ENCODE results near the gene DIPK1B.
"Not testable (repeated sequence)": the region's sequence is repeated elsewhere in the genome, so short reads cannot be mapped to it uniquely, and the experiment has no call there.

The DIPK1B gene

GRCh38 chr9:136755302-136756133 lies 43.1 kb downstream of the DIPK1B start:
- DNase-seq: not testable (repeated sequence)

GRCh38 chr9:136756134-136756438 lies 43.7 kb downstream of the DIPK1B start:
- no peak for DNase-seq

- DNase-seq: no peak
Measured at GRCh38 chr9:136756836-136757235, 44.5 kb downstream of the DIPK1B start.

GRCh38 chr9:136757328-136757727 lies 45.0 kb downstream of the DIPK1B start:
- no peak for DNase-seq

- DNase-seq: no peak
Measured at GRCh38 chr9:136757751-136758140, 45.4 kb downstream of the DIPK1B start.

- DNase-seq: no peak
Measured at GRCh38 chr9:136759001-136759400, 46.6 kb downstream of the DIPK1B start.

- DNase-seq: no peak
Measured at GRCh38 chr9:136759436-136760325, 47.3 kb downstream of the DIPK1B start.

- DNase-seq: no peak
Measured at GRCh38 chr9:136760424-136760823, 48.1 kb downstream of the DIPK1B start.

GRCh38 chr9:136760834-136761544 lies 48.6 kb downstream of the DIPK1B start:
- DNase-seq: peak; percentile 26 to 72

- no peak for DNase-seq
Measured at GRCh38 chr9:136761545-136761981, 49.2 kb downstream of the DIPK1B start.

- no peak for DNase-seq
Measured at GRCh38 chr9:136762221-136762691, 49.9 kb downstream of the DIPK1B start.

- DNase-seq: no peak
Measured at GRCh38 chr9:136762915-136763648, 50.7 kb downstream of the DIPK1B start.

- no peak for DNase-seq
Measured at GRCh38 chr9:136763649-136764035, 51.3 kb downstream of the DIPK1B start.

- DNase-seq: no peak
Measured at GRCh38 chr9:136764301-136764891, 52.0 kb downstream of the DIPK1B start, which contains the start of gene LCN15. Gene LCN15, minus strand, starts transcription at chr9:136764518. Its CDS starts 30 bp downstream, at chr9:136764488.

- no peak for DNase-seq
Measured at GRCh38 chr9:136765041-136765440, 52.7 kb downstream of the DIPK1B start.

GRCh38 chr9:136765745-136766409 lies 53.5 kb downstream of the DIPK1B start:
- DNase-seq: peak in 1 of 2 donors; percentile 11

GRCh38 chr9:136766410-136767120 lies 54.2 kb downstream of the DIPK1B start:
- peak; percentile 51 to 76 for DNase-seq

GRCh38 chr9:136769710-136770191 lies 57.4 kb downstream of the DIPK1B start:
- DNase-seq: peak in 1 of 2 donors; percentile 50

GRCh38 chr9:136771907-136772415 lies 59.6 kb downstream of the DIPK1B start:
- DNase-seq: no peak

GRCh38 chr9:136773386-136774044 lies 61.1 kb downstream of the DIPK1B start:
- DNase-seq: peak; percentile 16 to 41

Measured in inflammatory macrophage treated with lipopolysaccharide for 1 hour (primary cell).